Fibroblast of lung (primary cell): ENCODE data around the gene CHD2.

Experiments used
- CTCF ChIP-seq, 2 donors: IDR thresholded peaks in 1 of 2; conservative IDR thresholded peaks in 1 of 2; 1 replicate in 1 of 2; 2 replicates in 1 of 2; pipeline ENCODE4 v1.5.1; 2011 to 2012; ENCODE audit warnings: low read length in 2 of 2, control low read depth in 1 of 2, inconsistent platforms in 1 of 2, low read depth in 1 of 2, mild to moderate bottlenecking in 1 of 2
- EZH2 ChIP-seq: IDR thresholded peaks from 2 replicates; pipeline ENCODE4 v1.5.1; 2012; ENCODE audit warnings: low read length, control low read depth, mild to moderate bottlenecking; ENCODE audit errors: missing control alignments

GRCh38 chr15:93017526-93017925 lies 117.4 kb downstream of the CHD2 start:
- TF ChIP-seq CTCF (conservative IDR thresholded peaks at IDR 0.05 in 1 of 2, IDR thresholded peaks at IDR 0.05 in 1 of 2; ENCODE audit: low read depth in 1 of 2, low read length in 2 of 2) (no peak), EZH2 (no peak)
